Activated CD4-positive, alpha-beta memory T cell treated with anti-CD3 and anti-CD28 coated beads, Interleukin-2, amount 10 ng/mL, durations not matched to agents 7 days and 5 days (primary cell): Measurements from ENCODE around the gene MIB2. TPM values are rescaled to one million over a fixed set of nuclear protein-coding genes. Genes with fewer than 3 reads are reported as not detected.

Source experiments
- CTCF ChIA-PET: fragments of 350-600 bp; sonication (Branson Sonifier 250); formaldehyde crosslinking; loops from one replicate; lab custom pipeline; 2021; ENCODE audit warnings: antibody characterized with exemption, inconsistent platforms; lab: Charles Lee
- POLR2A ChIA-PET: fragments of 350-600 bp; sonication (Branson Sonifier 250); formaldehyde crosslinking; loops from one replicate; lab custom pipeline; 2021; ENCODE audit warnings: antibody characterized with exemption; lab: Charles Lee
- DNase-seq: peaks from one replicate; pipeline ENCODE4 v3.0.0-alpha.2; 2020
- H3K27ac Mint-ChIP-seq: one replicate; pipeline ENCODE4 v1.8.0; 2021; ENCODE audit warnings: mild to moderate bottlenecking, mixed read lengths
- H3K27me3 Mint-ChIP-seq: one replicate; pipeline ENCODE4 v1.8.0; 2021; ENCODE audit warnings: mixed read lengths
- H3K36me3 Mint-ChIP-seq: one replicate; pipeline ENCODE4 v1.8.0; 2021; ENCODE audit warnings: low read depth, mixed read lengths
- H3K4me1 Mint-ChIP-seq: one replicate; pipeline ENCODE4 v1.8.0; 2021; ENCODE audit warnings: mixed read lengths
- H3K4me3 Mint-ChIP-seq: one replicate; pipeline ENCODE4 v1.8.0; 2021; ENCODE audit warnings: mild to moderate bottlenecking, mixed read lengths
- H3K9me3 Mint-ChIP-seq: one replicate; pipeline ENCODE4 v1.8.0; 2021; ENCODE audit warnings: mixed read lengths
- total RNA-seq, 2 experiments: library from RNA; stranded (reverse); gene quantifications; one replicate each; pipeline ENCODE4 v1.2.3, GENCODE V29; 2021

Gene MIB2
- total RNA-seq, 2 experiments from 2014 or later, result 37.2 to 37.5 TPM

DNA sequence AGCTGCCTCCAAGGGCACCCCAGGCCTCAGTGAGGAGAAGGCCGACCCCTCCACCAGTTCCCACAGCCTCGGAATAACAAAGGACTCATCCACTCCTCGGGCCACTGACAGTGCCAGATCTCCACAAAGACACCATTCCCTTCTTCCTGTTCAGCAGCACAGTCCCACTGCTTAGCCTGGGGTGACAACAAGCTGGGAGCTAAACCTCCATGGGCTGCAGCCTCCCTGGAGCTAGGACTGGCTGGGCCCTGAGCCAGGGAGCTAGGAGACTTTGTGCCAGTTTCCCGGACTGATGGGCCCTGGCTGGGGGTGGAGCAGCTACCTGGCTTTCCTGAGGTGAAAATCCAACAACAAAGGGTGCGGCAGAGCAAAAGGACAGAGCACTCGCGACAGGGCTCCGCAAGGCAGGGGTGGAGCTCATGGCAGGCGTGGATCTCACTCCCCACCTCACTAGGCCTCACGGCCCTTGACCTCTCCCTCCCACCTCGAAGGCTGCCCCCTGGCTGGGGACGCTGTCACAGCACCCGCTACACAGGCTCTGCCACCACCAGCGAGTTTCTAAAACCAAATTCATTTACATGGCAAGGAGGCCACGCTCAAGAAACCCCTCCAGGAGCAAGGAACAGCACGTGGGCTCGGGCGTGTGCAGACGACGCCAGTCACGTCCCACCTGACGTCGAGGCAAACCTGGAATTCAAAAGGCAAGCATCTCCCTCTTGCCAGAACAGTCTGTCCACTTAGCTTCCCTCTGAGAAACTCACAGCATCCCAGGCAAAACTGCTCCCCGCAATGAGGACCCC lies 63.5 kb downstream of the MIB2 start:
- no peak for DNase-seq
- H3K4me3 Mint-ChIP-seq, result peak overlapping the region; percentile 76
- no peaks in the 10 kb centered on the region for H3K27me3 Mint-ChIP-seq
- H3K27ac Mint-ChIP-seq, result peak overlapping the region; percentile 87
- peaks cover 13% of the 10 kb centered on the region for H3K36me3 Mint-ChIP-seq
- peaks cover 27% of the 10 kb centered on the region for H3K4me1 Mint-ChIP-seq
- CTCF ChIA-PET, result interaction anchor here (0.6 to 1.1 kb wide), 2 partner anchors 21 to 29 kb away, joined by 3 to 5 read pairs; no protein-coding TSS in a partner anchor
- H3K9me3 Mint-ChIP-seq, result no peaks in the 10 kb centered on the region
- POLR2A ChIA-PET, result interaction anchor here (0.8 to 1.9 kb wide), 2 partner anchors 10 to 46 kb away, joined by 3 to 6 read pairs; partner anchors contain the start of gene CDK11A

Other genes with a start within 250 kb of the MIB2 start
- gene AURKAIP1, start 240.3 kb upstream of the MIB2 start, total RNA-seq, result 100 to 1,000 TPM; 121 to 122 TPM
- gene CCNL2, start 216.2 kb upstream of the MIB2 start, total RNA-seq, result 100 to 1,000 TPM; 104 TPM
- gene MRPL20, start 208.2 kb upstream of the MIB2 start, total RNA-seq, result 10 to 100 TPM; 82.8 to 87.3 TPM
- not detected for gene ANKRD65, start 194.2 kb upstream of the MIB2 start, total RNA-seq
- gene VWA1, start 179.8 kb upstream of the MIB2 start, total RNA-seq, result under 1 TPM; 0.33 to 0.45 TPM
- 1 to 10 TPM in 1 of 2 experiments, under 1 TPM in 1; 0.98 to 1.4 TPM for gene ATAD3C, start 165.8 kb upstream of the MIB2 start, total RNA-seq
- gene ATAD3B, start 143.7 kb upstream of the MIB2 start, total RNA-seq, result 10 to 100 TPM; 25.5 to 26.9 TPM
- 10 to 100 TPM; 26.2 to 26.5 TPM for gene ATAD3A, start 103.3 kb upstream of the MIB2 start, total RNA-seq
- gene TMEM240, start 74.9 kb upstream of the MIB2 start, total RNA-seq, result under 1 TPM in 1 of 2 experiments, not detected in 1; 0.28 TPM
- 100 to 1,000 TPM; 111 to 113 TPM for gene SSU72, start 40.6 kb upstream of the MIB2 start, total RNA-seq
- gene FNDC10, start 15.4 kb upstream of the MIB2 start, total RNA-seq, result 1 to 10 TPM; 2.6 to 2.7 TPM
- 1 to 10 TPM in 1 of 2 experiments, under 1 TPM in 1; 0.63 to 2.4 TPM for gene MMP23B, start 16.7 kb downstream of the MIB2 start, total RNA-seq
- 10 to 100 TPM; 32.5 to 32.7 TPM for gene CDK11B, start 43.5 kb downstream of the MIB2 start, total RNA-seq
- gene SLC35E2B, start 77.3 kb downstream of the MIB2 start, total RNA-seq, result 10 to 100 TPM; 54.5 to 55.7 TPM
- gene CDK11A, start 108.9 kb downstream of the MIB2 start, total RNA-seq, result 10 to 100 TPM; 67.2 to 68.1 TPM
- gene NADK, start 163.0 kb downstream of the MIB2 start, total RNA-seq, result 10 to 100 TPM; 78.0 to 81.5 TPM